Hematopoietic multipotent progenitor cell treated with erythropoietin and hydrocortisone succinate and interleukin-3 and kit ligand, for 17 days (in vitro differentiated cells): ENCODE results near the gene ARHGAP18.

ENCODE experiments used
- DNase-seq: peaks from one replicate; pipeline ENCODE4 v3.0.0-alpha.2; 2015; ENCODE audit warnings: low spot score

ARHGAP18 gene

DNA sequence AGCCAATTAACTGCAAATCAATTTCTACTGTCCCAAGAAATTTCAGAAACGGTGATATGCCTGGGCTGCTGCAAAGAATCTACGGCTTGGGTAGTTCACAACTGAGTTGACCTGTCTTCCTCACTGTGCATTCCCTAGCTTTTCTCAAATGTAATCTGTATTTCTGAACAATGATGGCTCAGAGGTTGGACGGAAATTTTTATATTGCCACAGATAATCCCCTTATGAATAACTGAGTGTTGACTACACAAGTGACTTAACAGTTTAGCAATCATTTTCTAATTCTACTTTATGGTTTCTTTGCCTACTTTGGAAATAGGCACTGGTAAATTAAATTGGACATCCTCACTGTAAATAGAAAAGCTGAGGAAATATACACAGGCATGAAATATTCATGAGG, 94.5 kb downstream of the ARHGAP18 start:
- no peak for DNase-seq

DNA sequence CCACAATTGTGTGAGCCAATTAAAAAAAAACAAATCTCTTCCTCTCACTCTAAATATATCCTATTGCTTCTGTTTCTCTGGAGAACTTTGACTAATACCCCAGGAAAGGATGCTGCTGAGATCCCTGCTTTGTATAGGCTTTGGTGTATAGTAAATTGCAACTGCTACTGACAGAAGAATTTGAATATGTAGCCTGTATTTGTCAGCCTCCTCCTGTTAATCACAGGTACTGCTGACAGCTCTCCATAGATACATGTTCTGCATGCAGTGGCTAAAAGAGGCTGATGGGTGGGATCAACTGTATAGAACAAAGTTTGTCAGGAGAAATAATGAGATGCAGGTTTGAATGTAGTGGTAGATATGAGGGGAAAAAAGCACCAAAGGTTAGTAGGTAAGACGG, 95.0 kb downstream of the ARHGAP18 start:
- no peak for DNase-seq

DNA sequence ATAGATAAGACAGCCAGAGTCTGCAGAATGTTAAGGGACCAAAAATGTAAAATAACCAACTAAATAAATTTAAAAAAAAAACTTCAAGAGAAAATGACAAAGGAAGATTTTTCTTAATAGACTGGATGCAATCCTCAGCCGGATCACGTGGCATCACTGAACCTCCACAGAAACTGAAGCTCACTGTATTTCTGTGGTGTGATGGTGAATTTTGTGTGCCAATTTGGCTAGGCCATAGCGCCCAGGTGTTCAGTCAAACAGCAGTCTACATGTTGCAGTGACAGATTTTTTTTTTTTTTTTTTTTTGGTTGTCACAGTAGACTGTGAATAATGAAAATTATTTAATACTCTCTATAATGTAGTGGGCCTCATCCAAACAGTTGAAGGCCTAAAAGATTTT, 95.5 kb downstream of the ARHGAP18 start:
- no peak for DNase-seq

DNA sequence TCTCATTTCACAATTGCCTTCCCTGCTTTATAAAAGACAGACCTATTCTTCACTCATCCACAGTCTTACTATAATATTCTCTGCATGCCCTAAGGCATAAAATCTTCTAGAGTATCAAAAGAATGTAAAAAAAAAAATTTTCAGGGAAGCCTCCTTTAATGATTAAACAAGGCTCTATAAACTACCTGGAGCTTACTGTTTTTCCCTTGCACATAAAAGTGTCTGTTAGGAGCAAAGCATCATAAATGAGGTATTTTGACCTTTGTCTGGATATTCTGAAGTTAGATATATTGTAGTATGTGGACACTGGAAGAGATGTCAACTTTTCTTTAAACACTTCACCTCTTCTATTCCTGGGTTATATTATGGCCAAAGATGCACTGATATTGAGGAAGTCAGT, 97.5 kb downstream of the ARHGAP18 start:
- DNase-seq: no peak

DNA sequence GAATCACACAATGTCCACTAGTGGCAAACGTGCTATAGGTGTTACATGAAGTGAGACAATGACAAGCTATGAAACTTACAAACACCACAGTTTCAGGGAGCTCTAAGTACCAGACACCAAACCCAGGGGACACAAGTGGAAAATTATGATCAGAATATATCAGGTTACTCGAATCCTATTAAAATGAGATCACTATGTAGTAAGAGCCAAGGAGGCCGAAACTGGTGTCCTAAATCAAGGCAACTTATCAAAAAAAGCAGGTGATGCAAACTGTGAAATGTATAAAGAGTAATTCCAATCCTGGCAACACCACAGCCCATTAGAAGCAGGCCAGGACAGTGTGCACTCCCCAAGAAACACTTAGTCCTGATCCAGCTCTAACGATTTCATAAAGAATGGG, 100.3 kb downstream of the ARHGAP18 start:
- DNase-seq: no peak

DNA sequence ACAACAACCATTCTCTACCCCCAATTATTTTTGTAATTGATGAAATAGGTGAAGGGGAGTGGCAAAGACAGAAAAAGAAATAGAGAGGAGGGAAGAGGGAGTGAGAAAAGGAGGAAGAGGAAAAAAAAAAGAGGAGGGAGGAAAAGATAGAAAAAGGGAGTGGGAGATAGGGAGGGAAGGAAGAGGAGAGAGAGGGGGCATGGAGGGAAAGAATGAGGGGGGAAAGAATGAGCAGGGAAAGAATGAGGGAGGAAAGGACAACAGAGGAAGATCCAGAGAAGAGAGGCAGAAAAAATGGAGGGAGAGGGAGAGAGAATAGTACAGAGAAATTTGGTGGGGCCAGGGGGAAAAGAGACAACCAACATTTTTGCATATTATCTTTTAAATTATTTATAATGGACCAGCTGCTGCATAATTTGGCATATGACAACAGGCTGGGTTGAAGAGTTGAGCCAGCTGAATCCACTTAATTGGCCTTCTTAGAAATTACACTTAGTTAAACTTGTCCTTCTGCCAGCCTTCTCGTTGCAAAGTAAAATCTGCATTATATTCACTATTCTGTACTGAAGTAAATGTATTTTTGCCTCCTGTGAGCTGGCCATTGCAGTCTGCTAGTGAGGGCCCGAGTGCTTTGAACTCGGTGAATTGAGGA, 101.0 kb downstream of the ARHGAP18 start:
- no peak for DNase-seq

DNA sequence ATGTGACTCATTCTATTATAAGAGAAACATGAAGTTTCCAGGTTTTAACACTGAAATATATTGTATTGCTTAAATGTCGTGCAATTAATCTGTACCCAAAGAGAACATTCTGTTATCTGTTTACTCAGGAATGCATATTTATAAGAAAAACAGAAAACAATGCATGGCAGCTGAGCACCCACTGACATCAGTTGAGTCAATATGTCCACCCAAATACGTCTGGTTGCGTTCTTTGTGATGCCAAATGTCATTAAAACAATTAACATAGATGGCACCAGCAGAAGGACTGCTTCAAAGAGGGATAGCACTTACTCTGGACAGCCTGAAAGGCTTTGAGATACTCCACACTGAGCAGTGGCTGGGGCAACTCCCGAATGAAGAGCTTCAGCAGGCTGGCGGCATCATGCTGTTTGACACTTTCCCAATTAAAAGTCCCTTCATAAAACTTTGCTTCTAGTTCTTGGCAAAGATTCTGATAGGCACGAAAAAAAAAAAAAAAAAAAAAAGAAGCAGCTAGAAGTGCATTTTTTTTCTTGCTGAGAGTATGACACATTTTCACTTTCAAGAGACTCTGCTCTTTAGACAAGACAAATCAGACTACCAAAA, 102.3 kb downstream of the ARHGAP18 start:
- DNase-seq: no peak

- no peak for DNase-seq
Observed at GRCh38 chr6:129606664-129607063, 103.3 kb downstream of the ARHGAP18 start.

- no peak for DNase-seq
Observed at GRCh38 chr6:129605967-129606366, 104.0 kb downstream of the ARHGAP18 start.

DNA sequence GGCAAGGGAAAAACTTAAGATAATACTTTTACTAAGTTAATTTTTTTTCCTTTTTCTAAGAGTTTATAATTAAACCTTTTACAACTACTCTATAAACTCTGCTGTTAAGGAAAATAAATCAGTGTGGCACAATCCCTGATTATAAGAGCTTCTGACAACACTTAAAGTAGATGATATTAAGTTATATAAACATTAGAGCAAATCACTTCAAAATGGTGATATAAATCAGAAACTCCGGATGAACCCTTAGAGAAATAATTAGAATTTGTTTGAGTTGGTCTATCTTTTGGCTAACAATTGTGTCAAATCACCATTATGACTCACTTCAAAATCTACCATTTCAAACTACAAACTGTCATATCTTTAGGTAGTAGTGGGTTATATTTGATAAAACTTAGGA, 104.9 kb downstream of the ARHGAP18 start:
- DNase-seq: no peak

- no peak for DNase-seq
Observed at GRCh38 chr6:129604321-129604720, 105.7 kb downstream of the ARHGAP18 start.

- no peak for DNase-seq
Observed at GRCh38 chr6:129603741-129604140, 106.2 kb downstream of the ARHGAP18 start.

- no peak for DNase-seq
Observed at GRCh38 chr6:129601323-129601722, 108.7 kb downstream of the ARHGAP18 start.

DNA sequence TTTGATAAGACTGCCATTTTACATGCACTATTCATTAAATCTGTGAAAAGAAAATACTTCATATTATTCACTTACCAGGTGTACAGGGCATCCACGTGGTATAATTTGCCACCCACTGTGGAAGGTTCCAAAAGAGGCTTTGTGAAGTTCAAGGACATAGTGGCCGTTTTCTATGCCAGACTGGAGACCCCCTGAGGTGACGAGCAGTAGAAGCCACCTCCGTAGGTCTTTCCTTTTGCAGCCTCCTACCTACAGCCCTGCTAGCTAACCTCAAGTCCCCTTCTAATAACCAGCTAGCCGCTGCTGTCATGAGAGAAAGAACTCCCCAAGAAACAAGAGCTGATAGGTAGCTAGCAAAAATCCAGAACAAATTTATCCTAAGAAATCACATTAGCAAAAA, 110.5 kb downstream of the ARHGAP18 start:
- no peak for DNase-seq

DNA sequence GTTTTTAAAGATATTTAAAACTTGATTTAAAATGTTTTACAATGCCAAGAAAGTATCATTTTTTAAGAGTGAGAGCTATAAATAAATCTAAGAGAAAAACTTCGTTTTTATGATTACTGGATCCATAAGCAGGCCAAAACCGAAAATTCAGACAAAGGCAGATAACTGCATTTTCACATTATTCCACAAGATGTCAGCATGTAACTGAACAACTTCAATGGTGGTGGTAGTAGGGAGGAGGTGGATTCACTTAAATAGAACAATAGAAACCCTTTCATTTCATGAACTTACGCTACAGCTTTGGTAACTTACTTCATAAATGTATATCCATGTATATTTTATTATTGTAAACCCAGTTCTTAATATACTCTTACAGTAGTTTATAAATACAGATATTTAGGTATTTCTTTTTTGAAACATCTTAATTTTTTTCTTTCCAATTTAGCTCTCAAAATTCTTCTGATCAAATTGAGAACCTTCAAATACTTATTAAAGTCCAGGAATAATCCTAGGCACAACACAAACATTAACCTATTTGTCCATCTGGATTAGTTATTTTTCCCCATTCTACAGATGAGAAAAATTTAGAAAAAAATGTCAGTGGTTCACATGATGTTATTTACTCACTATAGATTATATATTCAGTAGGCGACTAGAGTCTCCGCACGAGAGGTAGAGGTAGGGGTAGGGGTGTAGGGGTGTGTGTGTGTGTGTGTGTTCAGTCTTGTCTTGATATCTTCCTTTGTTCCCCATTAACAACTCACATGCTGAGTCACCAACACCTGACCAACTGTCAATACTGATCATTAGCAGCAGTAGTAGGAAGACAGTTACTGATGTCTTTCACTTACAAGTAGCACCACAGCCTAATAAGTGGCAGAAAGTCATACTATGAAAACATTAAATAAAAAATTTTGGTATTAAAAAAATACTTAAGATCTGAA, 111.5 kb downstream of the ARHGAP18 start:
- peak; percentile 73 for DNase-seq

GRCh38 chr6:129597023-129597713, 112.8 kb downstream of the ARHGAP18 start:
- no peak for DNase-seq

- DNase-seq: no peak
Observed at GRCh38 chr6:129596522-129596921, 113.5 kb downstream of the ARHGAP18 start.

- DNase-seq: no peak
Observed at GRCh38 chr6:129593233-129593564, 116.8 kb downstream of the ARHGAP18 start.

DNA sequence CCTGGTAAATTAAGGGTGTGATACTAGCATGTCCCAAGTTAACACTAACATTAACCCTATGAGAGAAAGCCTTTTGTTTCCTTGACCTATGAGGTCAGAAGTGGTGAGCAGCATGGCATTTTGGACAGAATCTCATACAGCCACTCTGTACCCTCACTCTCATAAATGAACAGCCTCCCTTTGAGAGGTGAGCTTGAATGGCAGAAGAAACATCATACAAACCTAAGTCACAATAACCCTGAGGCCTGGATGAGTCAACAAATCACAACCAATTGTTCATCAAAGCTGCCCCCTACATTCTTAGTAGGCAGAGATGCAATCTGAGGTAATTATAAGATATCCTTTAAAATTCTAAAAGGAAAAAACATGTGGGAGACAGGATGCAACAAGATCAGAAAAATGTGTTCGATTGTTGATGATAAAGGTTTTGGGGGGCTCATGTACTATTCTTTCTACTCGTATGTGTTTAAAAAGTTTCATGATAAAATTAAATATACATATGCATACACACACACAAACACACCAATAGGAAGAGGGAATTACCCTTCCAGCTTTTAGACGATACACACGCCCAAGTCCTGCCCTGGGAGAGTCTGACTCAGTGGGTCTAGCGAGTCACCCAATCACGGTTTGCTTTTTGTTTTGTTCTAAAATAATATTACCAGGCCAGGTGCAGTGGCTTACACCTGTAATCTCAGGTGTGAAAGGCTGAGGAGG, 117.3 kb downstream of the ARHGAP18 start:
- DNase-seq: no peak

DNA sequence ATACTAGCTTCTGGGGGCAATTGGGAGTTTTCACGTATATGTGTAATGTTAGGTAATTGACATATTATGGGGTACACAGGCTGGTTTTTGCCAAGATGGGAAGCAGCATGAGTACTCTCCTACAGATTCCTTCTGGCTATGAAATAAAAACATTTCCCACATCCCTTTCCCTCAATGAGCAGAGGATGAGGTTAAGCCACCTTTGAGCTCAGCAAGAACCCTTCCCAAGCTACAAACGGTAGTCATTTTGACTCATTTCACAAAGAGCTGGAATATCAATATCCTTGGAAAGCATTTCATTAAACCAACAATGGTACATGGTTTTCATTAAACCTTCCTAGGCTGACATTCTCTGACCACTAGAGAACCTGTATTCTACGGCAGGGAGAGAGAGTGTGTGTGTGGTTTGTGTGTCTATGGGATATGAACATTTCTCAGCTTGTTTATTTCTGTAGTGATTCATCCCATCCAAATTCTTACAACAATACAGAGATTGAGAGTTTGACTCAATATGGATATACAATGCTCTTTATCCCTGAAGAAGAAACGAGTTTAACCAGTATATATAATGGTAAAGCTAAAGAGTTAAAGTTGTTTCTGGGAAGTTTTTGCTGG, 119.5 kb downstream of the ARHGAP18 start:
- DNase-seq: no peak

DNA sequence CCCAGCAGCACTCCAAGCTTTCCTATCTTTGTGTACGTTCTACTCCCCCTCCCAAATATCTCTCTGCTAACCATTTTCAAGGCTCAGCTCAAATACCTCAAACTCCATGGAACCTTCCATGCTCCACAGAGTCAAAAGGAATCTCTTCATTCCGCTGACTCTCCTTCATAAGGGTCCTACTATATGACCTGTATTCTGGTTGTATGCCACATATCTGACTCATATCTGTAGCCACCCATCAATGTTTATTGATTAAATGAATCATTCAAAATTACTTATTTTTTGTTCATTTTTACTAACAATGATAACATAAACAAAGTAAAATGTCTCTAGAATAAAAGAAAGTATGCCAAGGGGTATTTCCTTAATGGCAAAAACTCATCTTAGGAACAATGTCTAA, 123.2 kb downstream of the ARHGAP18 start:
- DNase-seq: no peak
